Measurements from ENCODE around the gene SMOC2. TPM values are rescaled to one million over a fixed set of nuclear protein-coding genes. Genes with fewer than 3 reads are reported as not detected.

SMOC2 gene
- total RNA-seq, 1 experiment from 2014 or later, result 2.1 TPM

DNA sequence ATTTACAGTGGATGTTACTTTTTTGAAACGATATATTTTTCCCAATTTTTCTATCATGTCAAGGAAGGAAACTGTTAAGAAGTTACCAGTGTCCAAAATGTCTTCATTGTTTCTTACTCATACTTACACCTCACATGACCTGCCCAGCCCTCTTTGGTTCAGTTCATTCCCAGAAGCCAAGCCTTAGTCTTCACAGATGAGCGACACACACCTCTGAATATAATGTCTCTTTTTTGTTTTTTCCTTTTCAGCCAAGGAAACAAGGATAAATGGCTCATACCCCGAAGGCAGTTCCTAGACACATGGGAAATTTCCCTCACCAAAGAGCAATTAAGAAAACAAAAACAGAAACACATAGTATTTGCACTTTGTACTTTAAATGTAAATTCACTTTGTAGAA lies 225.2 kb downstream of the SMOC2 start:
- Histone ChIP-seq H4K20me1 (ENCODE audit: control insufficient read depth, insufficient read depth, insufficient read length) (no peaks in the 10 kb centered on the region), H4K8ac (replicated peaks; ENCODE audit: insufficient read length, low read depth, low read length) (no peak overlapping the region), H3T11ph (ENCODE audit: low read length) (no peak overlapping the region), H3K23me2 (ENCODE audit: insufficient read length, low read depth, low read length, poor library complexity, severe bottlenecking) (no peaks in the 10 kb centered on the region), H3K9ac (ENCODE audit: extremely low read depth, insufficient read length, low read length) (no peak overlapping the region), H2AK5ac (ENCODE audit: insufficient read length, low read length) (no peak overlapping the region), H3K23ac (ENCODE audit: insufficient read length, low read depth, low read length) (no peak overlapping the region), H3K14ac (ENCODE audit: insufficient read depth, low read length) (no peak overlapping the region), H3K56ac (ENCODE audit: insufficient read length, low read depth, low read length) (no peak overlapping the region), H3K79me1 (ENCODE audit: insufficient read depth, low read depth, low read length, poor library complexity, severe bottlenecking) (no peaks in the 10 kb centered on the region), H3K27me3 (ENCODE audit: insufficient read depth, low read length) (no peaks in the 10 kb centered on the region), H3K18ac (ENCODE audit: insufficient read length, low read depth, low read length) (no peak overlapping the region), H2BK12ac (ENCODE audit: insufficient read length, low read depth, low read length) (no peak overlapping the region), H3K9me3 (ENCODE audit: control insufficient read depth, low read depth, low read length) (no peaks in the 10 kb centered on the region), H4K91ac (ENCODE audit: insufficient read length, low read depth, low read length) (no peak overlapping the region), H4K5ac (ENCODE audit: insufficient read length, low read depth, low read length) (no peak overlapping the region), H2BK120ac (ENCODE audit: low read depth, low read length, poor library complexity, severe bottlenecking) (no peak overlapping the region), H3K4me2 (ENCODE audit: insufficient read depth, insufficient read length, low read length) (no peak overlapping the region), H3K4me1 (ENCODE audit: insufficient read depth, low read length) (no peaks in the 10 kb centered on the region; the same call in 1 of the 2 replicates), H3K4ac (ENCODE audit: low read depth, low read length) (no peak overlapping the region), H2BK15ac (ENCODE audit: low read depth, low read length) (no peak overlapping the region), H3K27ac (ENCODE audit: insufficient read length, low read depth, low read length) (no peak overlapping the region), H2BK5ac (ENCODE audit: insufficient read length, low read length) (no peak overlapping the region), H3K79me2 (ENCODE audit: insufficient read depth, low read length) (no peaks in the 10 kb centered on the region), H2AFZ (ENCODE audit: low read length) (no peak overlapping the region), H2BK20ac (ENCODE audit: low read depth, low read length, poor library complexity, severe bottlenecking) (no peak overlapping the region)
- WGBS (ENCODE audit: extremely low coverage, insufficient read length, low lambda C conversion rate), result no CpG with 5 or more reads among the region's 3 CpGs
- Mint-ChIP-seq H3K27ac (no peak overlapping the region), H3K4me1 (peaks cover 23 to 31% of the 10 kb centered on the region in 2 experiments), H3K4me3 (no peak overlapping the region), H3K9me3 (peaks cover 4% of the 10 kb centered on the region in 2 experiments; a peak in 3 of 5 replicates), H3K27me3 (ENCODE audit: low read depth) (no peaks in the 10 kb centered on the region; the same call in none of the 2 replicates), H3K36me3 (ENCODE audit: insufficient read depth in 1 of 3, low read depth in 3 of 3) (peaks cover 0 to 4% (median 3%) of the 10 kb centered on the region in 3 experiments; a peak in 2 of 7 replicates)
- TF ChIP-seq, protein P1, sequence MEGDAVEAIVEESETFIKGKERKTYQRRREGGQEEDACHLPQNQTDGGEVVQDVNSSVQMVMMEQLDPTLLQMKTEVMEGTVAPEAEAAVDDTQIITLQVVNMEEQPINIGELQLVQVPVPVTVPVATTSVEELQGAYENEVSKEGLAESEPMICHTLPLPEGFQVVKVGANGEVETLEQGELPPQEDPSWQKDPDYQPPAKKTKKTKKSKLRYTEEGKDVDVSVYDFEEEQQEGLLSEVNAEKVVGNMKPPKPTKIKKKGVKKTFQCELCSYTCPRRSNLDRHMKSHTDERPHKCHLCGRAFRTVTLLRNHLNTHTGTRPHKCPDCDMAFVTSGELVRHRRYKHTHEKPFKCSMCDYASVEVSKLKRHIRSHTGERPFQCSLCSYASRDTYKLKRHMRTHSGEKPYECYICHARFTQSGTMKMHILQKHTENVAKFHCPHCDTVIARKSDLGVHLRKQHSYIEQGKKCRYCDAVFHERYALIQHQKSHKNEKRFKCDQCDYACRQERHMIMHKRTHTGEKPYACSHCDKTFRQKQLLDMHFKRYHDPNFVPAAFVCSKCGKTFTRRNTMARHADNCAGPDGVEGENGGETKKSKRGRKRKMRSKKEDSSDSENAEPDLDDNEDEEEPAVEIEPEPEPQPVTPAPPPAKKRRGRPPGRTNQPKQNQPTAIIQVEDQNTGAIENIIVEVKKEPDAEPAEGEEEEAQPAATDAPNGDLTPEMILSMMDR (conservative IDR thresholded peaks at IDR 0.05), result no peak
- no peak for DNase-seq
